ENCODE results near the gene ABCC8.
A peak's percentile ranks its signal among the peaks of the same experiment; 100 is the strongest.

ABCC8 gene

DNA sequence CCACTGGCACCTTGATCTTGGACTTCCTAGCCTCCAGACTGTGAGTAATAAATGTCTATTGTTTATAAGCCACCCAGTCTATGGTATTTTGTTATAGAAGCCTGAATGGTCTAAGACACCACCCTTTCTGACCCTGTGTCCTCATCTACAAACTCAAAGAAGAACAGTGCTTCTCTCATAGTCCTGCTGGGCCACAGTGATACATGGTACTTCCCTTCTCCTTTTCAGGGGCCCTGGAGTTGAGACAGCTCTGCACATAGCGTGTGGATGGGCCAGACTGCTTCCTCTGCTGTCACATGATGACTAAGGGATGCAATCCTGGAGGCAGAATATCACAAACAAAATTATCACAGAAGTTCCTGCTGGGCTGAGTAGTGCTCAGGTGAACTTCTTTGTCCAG is 93.2 kb downstream of the ABCC8 start:
- no peak for DNase-seq

DNA sequence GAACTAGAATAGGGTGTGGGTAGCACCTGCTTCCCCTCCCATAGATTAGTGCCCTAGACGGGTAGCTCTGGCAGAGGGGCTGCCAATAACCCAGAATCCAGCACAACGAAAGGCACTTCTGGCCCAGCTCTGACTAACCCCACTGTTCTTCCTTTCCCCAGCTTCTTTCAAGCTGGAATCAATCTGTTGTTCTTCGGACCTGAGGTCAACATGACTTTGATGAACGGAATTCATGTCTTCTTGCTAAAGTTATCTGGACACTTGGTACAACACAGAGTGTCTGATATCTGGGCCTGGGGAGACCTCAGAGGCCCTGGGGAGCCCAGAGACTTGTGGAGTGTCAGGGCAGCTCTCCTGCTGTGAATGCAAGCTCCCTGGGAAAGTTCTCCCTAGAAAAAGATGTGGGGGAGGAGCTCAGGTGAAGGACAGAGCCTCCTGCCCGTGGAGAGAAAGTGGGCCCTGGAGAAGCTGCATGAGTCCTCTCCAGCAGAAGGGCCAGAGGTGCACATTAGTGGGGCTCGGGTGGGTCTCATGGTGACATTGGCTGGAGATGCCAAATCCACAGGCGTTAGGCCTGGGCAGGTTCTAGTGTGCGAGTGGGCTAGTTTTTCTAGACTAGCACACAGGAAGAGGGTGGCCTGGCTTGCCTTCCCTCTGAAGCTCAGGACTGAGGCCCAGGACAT is 94.5 kb downstream of the ABCC8 start:
- DNase-seq, result no peak

DNA sequence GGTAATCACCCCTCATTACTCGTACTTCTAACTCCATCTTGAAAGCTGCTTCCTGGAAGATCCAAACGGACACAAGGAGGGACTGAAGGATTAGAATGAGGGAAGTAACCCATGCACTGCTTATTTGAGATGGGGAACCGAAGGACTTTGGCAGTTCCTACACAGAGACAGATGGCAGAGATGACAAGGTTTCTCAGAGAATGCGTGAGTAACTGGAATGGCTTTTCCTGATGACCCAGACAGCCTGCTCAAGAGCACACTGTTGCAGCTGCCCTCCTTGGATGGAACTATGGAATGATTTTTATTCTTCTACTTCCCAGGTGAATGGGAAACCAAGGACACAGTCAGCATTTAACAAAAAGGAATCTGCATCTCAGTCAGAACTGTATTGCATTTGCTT is 95.5 kb downstream of the ABCC8 start:
- no peak for DNase-seq

DNA sequence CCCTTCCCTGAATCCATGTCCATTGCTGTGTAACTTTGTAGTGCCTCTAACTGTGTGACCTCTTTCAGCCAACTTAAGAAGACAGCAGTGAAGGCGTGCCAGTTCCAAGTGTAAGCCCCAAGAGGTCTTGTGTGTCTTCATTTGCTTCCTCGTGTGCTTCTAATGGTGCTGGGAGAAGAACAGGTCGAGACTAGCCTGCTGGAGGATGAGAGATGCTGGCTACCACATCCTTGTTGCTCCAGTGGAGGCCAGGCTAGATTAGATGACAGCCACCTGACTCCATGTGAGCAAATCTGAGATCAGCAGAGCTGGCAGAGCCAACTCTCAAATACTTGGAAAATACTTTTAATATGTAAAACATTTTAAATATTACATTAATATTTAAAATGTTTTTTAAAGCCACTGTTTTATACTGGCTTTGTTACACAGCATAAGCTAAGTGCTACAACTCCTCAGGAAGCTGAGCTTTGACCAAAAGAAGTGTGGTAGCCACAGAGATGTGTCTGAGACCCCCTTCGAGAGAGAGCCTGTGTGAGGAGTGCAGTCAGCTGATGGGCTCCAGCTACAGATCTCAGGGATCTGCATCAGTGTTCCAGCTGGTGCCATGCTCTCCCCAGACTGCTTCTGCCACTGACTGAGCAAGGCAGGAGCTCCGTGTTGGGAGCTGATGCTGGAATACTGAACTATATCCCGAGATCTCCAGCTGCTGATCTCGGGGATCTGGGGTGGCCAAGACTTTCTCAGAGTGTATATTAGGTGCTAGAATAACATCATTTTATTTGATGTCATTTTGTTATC is 97.1 kb downstream of the ABCC8 start:
- no peak for DNase-seq

DNA sequence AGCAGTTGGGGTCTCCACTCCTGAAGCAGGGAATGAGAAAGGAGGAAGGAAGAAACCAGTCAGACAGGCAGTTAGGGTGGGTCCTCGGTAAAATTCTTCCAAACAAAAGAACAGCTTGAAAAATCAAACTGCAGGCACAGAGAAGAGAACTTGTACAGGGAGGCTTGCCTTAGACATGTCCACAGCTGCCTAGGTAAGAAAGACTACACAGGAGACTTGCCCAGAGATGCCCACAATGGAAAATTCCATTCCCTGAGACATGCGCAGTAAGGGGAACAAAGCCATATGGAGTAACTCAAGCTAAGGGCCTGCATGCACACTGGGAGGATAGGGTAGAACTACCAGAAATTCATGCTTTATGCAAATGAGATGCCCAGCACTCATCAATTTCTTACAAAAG is 98.0 kb downstream of the ABCC8 start:
- DNase-seq, result no peak

DNA sequence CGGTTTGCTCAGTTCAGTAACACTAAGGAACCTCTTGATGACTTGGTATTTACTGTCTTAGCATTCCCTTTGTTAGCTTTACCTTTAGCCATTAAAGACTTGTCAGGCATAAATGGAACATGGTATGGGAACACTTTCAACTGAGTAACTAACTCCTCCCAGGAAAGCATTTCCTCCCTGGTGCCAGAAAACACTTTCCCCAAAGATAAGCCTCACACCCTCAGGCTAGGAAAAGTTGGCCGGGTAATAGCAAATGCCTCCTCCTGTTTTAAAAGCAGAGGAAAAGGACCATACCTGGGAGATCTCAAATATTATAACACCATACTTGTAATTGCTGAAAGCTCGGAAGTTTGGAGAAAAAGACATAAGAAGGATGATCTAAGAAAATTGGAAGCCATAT is 100.2 kb downstream of the ABCC8 start:
- DNase-seq, result no peak

DNA sequence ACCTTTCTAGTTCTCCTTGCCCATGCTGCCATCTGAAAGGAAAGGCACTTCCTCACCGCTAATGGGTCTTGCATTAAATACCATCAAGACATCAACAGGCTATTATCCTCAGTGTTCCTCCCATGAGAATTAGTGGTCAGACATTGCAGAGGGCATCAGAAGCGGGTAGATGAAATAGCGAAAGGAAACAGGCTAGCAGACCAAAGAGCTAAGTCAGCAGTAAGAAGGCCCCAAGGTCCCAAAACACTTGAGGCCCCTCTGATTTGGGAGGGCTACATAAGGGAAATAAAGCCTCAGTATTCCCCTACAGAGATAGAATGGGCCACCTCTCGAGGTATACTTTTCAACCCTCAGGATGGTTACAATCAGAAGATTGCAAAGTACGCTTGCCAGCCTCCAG is 101.1 kb downstream of the ABCC8 start:
- DNase-seq, result no peak

DNA sequence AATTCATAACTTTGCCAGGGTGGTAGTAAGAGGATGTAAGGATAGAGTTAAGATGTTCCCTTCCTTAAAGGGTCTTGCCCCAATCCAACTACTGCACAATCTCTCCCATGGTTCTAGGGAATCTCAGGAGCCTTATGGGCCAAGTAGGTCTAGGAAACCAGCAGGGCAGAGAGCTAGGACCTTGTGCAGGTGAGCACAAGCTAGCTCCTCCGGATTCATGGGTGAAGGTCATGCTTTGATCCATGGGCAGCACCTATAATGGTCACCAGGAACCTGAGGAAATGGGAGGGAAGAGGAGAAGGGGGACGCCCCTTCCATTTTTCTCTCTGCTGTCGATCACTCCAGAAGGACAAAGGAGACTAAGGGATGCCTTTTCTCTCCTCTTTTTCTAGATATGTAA is 105.0 kb downstream of the ABCC8 start:
- DNase-seq, result no peak

DNA sequence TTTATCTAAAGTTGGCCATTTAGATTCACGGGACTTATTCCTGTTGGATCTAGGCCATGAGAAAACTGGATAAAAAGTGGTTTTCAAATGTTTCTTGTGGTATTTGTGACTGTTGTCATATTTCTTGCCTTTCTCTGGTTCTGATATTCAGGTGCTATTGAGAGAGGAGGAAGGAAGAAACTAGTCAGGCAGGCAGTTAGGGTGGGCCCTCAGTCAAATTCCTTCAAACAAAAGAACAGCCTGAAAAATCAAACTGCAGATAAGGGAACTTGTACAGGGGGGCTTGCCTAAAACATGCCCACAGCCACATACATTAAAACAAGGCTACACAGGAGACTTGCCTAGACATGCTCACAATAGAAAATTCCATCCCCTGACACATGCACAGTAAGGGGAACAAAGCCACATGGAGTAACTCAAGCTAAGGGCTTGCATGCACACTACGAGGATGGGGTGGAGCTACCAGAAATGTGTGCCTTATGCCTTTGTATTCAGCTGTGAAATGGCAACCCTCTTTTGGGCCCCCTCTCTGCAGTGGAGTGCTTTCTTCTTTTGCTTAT is 106.9 kb downstream of the ABCC8 start:
- DNase-seq, result no peak

DNA sequence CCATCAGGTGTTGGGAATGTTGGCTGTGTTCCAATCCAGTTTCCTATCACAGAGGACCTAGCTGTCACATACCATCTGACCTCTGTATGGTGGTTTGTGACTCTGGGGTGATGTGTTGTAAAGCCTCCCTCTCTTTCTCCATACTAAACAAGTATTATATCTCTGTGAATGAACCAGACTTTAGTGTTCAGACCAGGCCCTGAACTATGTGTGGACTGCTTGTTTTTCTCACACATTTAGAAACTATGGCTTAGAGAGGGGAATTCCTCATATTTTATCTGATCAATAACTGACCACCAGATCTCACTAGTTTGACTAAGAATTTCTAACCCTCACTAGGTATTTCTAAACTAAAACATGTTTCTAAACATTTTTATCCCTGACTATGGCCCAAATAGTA is 107.6 kb downstream of the ABCC8 start:
- DNase-seq, result no peak

DNA sequence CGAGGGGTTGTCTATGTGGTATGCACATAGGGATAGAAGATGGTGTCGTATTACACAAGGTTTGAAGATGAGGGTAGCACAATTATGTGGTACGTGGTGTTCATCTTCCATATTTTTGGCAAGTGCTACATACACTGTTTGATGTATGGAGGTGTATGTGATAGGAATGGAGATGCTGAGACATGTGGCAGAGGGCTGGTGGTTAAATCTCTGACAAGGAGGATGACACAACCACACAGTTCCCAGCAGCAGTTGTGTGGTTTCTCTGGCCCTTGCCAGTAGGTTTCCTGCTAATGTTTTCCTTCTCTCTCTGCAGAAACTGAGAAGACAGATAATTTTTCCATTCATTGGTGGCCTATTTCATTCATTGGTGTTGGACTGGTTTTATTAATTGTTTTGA is 108.1 kb downstream of the ABCC8 start:
- no peak for DNase-seq

DNA sequence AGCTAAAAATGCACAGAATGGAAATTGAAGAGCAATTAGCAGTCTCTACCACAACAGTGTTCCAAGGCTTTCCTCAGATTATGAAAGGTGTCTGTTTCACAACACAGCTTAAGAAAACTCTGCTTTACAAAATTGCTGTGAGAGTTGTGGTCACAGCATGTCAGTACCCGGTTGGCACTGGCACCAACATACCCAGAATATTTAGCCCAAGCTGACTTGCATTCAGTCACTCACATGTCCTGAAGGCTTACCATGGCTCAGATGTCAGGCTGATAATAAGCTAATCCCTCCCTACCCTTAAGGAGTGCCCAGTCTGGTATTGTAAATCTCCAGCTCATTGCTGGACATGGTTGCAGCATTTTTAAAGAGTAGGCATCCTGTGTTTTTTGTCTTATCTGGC is 110.2 kb downstream of the ABCC8 start:
- no peak for DNase-seq

DNA sequence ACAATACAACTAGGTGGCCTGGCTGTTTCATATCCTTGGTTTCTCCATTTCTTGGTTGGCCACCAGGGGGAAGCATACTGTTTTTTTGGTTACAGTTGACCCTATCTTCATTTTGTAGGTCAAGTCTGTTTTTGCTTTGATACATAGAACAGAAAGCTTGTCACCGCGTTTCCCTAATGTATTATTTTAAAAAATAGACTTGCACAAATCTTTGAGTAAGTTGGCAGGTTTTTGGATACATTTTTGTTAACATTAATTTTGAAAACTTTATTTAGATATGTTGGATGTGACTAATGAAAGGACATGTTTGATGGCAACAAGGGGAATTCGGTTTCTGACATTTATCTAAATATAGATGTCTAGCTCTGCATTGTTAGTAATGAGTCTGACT is 122.0 kb downstream of the ABCC8 start:
- peak; percentile 45 to 47 for DNase-seq

DNA sequence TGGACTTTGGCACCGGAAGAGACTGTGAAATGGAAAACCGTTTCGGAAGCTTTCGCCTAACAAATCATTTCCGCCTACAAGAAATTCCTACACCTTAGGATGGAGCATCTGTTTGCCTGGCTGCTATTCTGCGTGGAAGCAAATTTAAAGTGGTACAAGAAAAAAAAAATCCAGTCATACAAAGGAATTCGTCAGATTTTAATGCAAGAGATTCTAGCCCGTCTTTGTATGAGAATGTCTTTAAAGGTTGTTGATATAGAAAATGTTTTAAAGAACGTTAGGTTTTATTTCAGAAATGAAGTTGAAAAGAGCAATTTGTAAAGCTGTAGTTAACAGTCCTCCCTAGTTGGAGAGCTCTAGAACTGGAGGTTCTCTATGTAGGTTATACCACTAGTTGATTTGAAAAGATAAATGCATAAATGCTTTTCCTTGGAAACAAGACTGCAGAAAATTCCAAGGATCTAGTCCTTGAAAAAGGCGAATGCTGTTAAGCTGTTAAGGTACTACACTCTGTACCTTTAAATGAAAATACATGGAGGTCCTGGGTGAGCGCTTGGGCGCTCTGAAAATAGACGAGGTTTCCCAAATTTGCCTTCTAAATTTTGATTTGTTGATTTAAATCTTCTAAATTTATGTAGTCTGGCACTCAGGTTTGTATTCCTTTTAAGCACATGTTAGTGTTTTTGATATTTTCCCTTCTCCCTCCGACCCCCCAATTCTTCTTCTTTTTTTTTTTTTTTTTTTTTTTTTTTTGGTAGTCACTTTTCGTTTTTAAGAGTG is 122.6 kb downstream of the ABCC8 start:
- no peak for DNase-seq

DNA sequence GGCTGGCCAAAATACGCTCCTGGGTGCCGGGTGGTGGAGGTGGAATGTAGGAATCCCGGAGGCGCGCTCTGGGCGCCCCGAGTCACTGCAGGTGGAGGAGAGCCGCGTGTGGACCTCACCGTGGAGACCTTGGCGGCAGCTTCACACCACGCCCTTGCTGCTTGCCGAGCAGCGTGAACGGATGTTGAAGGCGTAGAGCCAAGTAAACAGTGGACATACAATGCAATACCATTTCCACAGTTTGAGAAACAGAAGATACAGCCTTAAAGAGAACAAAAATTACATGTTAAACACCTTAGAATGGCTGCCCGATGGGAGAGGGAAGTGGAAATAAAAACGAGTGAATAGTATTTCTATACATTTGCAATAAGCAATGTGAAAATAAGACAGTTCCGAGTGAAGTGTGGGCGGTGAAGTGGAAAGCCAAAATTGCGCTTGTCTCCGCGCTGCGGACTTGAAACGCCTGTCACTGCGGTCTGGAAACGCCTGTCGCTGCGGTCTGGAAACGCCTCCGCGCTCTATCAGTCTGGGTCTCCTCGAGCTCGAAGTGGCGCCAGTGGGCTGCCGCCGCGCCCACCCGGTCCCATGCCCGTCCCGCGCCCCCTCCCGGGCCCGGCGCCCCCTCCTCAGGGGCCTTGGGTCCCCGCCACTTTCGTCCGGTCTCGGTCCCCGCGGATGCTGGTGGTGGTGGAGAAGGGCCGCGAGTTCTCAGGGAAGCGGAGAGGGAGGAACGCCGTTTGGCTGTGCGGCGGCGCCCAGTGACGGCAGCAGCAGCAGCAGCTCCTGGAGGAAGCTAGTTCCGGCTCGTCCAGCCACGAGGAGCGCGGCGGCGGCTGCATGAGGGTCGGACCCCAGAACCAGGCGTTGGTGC is 123.5 kb downstream of the ABCC8 start:
- DNase-seq, result peak; percentile 55 to 60

DNA sequence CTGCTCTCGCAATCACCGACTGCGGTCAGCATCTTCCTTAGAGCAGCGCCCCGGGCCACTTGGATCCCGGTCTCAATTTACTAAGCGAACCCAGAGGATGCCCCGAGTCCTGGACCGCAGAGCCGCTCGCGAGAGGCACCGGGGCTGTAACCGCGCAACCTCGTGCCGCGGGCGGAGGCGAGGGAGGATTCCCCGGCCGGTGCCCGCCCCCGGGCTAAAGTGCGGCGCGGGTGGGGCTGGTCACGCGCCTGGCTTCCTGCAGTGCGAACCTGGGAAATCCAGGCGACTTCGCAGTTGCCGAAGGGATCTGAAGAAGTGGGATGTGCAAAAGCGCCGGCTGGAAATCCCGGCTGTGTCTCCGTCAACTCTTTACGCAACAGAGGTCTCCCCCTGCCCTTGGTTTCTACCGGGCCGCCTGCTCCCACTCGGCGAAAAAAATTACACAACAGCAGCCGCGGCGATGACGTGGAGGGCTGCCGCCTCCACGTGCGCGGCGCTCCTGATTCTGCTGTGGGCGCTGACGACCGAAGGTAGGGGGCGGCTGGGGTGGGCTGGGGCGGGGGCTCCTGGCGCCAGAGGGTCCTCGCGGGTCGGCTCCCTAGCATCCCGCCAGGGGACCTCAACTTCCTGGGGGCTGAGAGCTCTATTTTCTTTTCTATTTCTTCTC is 125.0 kb downstream of the ABCC8 start, which contains the start of gene NCR3LG1:
Gene NCR3LG1, plus strand, starts transcription at position 291 of the 667 bp plus-strand sequence. Its CDS starts 170 bp downstream, at position 461.
- peak; percentile 60 to 69 for DNase-seq

DNA sequence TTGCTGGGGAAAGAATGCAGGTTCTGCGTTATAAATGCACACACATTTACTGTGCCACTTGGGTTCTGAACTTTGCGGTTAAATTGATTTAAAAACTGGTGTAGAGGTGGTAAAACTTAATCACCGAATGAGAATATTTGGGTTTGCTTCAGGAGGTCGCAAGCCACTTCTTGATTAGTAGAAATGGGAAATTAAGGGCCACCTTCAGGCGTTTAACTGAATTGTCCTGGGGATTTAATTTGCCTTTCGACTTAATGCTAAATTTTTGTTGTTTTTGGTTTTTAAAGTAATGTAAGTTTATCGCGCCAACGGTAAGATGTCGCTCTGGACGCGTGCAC is 125.5 kb downstream of the ABCC8 start:
- no peak for DNase-seq

DNA sequence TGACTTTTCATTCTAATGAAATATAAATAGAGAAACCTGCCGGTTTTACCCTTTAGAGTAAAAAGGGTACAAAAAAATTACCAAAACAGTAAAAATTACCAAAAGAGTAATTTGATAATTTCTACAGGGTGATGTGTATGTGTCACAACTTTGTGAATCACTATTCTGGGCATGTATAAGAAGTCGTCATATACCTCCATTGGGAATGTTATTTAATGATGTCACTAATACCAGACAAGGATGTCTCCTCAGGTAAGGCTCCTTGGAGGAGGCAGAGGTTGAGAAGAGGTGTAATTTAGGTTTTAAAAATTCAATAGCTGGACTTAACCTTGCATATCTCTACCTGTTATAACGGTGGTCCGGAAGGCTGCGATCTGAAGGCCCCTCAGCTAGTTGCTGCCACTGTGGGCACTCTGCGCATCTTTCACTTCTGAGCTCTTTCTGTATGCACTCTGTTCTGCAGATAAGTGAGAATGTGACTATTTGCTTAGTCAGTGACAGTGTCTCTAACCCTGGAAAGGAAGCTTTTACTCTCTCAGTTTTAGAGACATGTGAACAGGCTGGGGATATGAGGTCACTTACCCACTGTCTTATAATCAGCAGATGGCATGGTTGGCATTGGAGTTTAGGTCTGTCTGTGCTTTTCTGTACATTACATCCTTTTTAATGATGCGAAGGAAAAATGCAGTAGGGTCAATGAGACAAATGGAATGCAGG is 126.0 kb downstream of the ABCC8 start:
- no peak for DNase-seq

DNA sequence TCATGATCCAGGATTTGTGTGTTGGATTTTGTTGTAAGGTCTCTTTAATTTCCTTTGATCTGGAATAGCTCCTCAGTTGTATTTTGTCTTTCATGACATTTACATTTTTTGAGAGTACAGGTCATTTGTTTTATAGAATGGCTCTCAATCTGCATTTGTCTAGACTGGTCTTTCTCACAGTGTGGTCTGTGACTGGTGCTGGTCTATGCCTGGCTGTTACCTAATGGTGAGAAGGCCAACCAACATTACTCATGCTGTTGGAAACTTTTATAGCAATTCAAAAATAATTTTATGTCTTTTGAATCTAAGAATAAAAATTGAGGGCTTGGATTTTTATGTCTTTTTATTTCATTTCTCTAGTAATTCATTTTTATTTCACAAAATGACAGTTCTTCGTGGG is 129.0 kb downstream of the ABCC8 start:
- no peak for DNase-seq

DNA sequence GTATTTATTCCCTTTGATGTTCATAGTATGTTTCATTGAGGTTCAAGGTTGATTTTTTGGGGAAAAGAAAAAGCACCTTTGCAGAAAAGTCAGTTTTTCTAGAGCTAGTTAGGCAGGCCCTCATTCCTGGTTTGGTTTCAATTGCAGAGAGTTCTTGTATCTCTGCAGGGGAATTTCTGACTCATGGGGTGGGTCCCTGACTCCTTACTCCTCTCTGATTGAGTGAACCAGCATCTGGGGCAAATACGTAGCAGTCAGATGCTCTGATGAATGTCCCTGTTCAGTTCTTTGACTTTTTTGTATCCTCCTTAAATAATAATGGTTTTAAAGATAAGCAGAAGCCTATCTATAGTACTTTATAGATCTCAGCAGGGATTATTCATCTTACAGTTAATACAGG is 132.7 kb downstream of the ABCC8 start:
- DNase-seq, result peak in 1 of 2 experiments; percentile 7

DNA sequence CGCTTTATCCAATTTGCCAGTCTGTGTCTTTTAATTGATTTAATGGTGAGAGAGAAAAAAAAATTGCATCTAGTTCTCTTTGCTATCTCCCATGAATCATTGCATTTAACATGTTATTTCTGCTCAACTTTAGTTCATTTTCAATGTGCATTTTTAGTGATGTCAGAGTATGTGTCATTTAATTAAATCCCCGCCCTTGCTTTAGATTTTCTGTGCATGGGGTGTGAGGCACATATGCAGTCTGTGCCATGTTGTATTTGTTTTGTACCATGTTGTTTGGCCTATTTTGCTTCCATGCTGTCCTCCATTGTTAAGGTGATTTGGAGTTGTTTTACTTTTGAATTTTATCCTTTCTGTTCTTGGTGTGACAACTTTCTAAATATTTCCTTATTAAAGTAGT is 133.4 kb downstream of the ABCC8 start:
- DNase-seq, result no peak
